ENCODE measurements around the gene SGSH. TPM values are rescaled to one million over a fixed set of nuclear protein-coding genes. Genes with fewer than 3 reads are reported as not detected.

SGSH gene
- total and polyA plus RNA-seq, 2 experiments from 2014 or later, result 16.0 to 59.6 TPM

DNA sequence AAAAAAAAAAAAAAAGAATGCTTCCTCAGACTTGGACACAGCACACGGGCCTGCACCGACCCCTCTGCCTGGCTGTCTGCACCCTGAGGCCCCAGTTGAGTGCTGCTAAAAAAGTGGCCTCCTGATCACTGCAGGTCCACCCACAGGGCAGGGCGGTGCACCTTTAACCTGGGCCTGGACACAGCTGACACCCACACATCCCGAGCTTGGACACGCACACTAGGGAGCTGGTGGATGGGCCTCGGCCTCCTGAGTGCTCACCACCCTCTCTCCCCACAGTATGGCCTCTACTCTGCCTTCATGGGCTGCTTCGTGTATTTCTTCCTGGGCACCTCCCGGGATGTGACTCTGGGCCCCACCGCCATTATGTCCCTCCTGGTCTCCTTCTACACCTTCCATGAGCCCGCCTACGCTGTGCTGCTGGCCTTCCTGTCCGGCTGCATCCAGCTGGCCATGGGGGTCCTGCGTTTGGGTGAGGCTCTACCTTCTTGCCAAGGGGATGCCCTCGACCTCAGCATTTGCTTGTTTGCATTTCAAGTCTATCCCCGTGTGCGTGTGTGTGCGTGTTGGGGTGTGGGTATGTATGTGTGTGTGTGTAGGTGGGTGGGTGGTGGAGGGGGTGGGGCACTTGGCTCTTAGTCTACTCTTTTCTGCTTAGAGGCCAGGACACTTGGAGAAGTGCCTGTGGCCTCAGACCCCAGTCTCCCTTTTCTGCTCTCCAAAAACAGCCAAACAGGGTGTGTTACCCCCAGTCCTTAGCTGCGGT, 2.4 kb upstream of the SGSH start:
- H3K4me2 ChIP-seq, result no peak overlapping the region
- no peak overlapping the region for H2AFZ ChIP-seq
- H3K27ac ChIP-seq, result no peak overlapping the region
- DNase-seq (ENCODE audit: low spot score), result no peak
- no peaks in the 10 kb centered on the region for H3K9me3 ChIP-seq (ENCODE audit: low read depth)
- TF ChIP-seq, protein P1, sequence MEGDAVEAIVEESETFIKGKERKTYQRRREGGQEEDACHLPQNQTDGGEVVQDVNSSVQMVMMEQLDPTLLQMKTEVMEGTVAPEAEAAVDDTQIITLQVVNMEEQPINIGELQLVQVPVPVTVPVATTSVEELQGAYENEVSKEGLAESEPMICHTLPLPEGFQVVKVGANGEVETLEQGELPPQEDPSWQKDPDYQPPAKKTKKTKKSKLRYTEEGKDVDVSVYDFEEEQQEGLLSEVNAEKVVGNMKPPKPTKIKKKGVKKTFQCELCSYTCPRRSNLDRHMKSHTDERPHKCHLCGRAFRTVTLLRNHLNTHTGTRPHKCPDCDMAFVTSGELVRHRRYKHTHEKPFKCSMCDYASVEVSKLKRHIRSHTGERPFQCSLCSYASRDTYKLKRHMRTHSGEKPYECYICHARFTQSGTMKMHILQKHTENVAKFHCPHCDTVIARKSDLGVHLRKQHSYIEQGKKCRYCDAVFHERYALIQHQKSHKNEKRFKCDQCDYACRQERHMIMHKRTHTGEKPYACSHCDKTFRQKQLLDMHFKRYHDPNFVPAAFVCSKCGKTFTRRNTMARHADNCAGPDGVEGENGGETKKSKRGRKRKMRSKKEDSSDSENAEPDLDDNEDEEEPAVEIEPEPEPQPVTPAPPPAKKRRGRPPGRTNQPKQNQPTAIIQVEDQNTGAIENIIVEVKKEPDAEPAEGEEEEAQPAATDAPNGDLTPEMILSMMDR (IDR thresholded peaks at IDR 0.05; ENCODE audit: poor library complexity), result no peak
- TF ChIP-seq EZH2 (IDR thresholded peaks at IDR 0.05; ENCODE audit: borderline replicate concordance), result no peak
- TF ChIP-seq EZH2phosphoT487 (IDR thresholded peaks at IDR 0.05; ENCODE audit: low read depth, severe bottlenecking, unreplicated experiment), result no peak
- H4K20me1 ChIP-seq (ENCODE audit: insufficient read depth, poor library complexity, severe bottlenecking), result no peaks in the 10 kb centered on the region
- H3K4me3 ChIP-seq, result no peak overlapping the region
- H3K27me3 ChIP-seq, result no peaks in the 10 kb centered on the region
- H3K9me2 ChIP-seq (replicated peaks; ENCODE audit: insufficient read depth), result no peaks in the 10 kb centered on the region
- no peaks in the 10 kb centered on the region for H3K36me3 ChIP-seq (replicated peaks; ENCODE audit: insufficient read depth, low read depth)
- H3K79me2 ChIP-seq, result peaks cover 32% of the 10 kb centered on the region
- 96% methylated on average over 18 of the region's 18 CpGs for WGBS (ENCODE audit: low lambda C conversion rate, missing lambda C conversion rate)
- peaks cover 16% of the 10 kb centered on the region for H3K4me1 ChIP-seq (ENCODE audit: insufficient read depth)

DNA sequence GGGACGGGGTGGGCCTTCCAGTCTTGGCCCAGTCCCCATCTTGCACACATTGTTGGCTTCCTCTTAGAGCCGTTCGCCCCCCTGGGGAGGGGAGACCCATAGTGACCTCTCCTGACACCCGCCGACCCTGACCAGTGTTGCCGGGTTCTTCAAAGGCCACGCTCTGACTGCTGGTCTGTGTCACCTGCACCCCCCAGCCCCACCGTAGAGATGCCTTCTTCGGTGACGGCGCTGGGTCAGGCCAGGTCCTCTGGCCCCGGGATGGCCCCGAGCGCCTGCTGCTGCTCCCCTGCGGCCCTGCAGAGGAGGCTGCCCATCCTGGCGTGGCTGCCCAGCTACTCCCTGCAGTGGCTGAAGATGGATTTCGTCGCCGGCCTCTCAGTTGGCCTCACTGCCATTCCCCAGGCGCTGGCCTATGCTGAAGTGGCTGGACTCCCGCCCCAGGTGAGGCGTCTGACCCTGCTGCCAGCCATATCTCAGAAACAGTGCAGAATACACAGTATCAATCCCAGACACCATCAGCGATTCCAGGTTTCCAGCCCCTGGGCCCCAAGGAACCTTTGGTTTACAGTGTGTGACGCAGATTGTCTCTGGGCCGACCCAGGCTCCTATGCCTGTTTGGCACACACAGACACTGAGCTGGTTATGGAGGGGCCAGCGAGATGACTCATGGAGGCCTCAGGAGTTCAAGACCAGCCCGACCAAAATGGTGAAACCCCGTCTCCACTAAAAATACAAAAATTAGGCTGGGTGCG, 1.4 kb upstream of the SGSH start:
- Histone ChIP-seq H3K4me2 (peak overlapping the region; percentile 96), H3K4me3 (peak overlapping the region; percentile 75), H3K79me2 (peaks cover 32% of the 10 kb centered on the region), H3K27ac (peak overlapping the region; percentile 88), H2AFZ (no peak overlapping the region), H3K9me2 (replicated peaks; ENCODE audit: insufficient read depth) (no peaks in the 10 kb centered on the region), H4K20me1 (ENCODE audit: insufficient read depth, poor library complexity, severe bottlenecking) (no peaks in the 10 kb centered on the region), H3K4me1 (ENCODE audit: insufficient read depth) (peaks cover 16% of the 10 kb centered on the region), H3K27me3 (no peaks in the 10 kb centered on the region), H3K9me3 (ENCODE audit: low read depth) (no peaks in the 10 kb centered on the region), H3K36me3 (replicated peaks; ENCODE audit: insufficient read depth, low read depth) (no peaks in the 10 kb centered on the region)
- WGBS (ENCODE audit: low lambda C conversion rate, missing lambda C conversion rate), result 82% methylated on average over 27 of the region's 29 CpGs
- TF ChIP-seq EZH2phosphoT487 (IDR thresholded peaks at IDR 0.05; ENCODE audit: low read depth, severe bottlenecking, unreplicated experiment), result no peak
- TF ChIP-seq EZH2 (IDR thresholded peaks at IDR 0.05; ENCODE audit: borderline replicate concordance), result no peak
- TF ChIP-seq, protein P1 (IDR thresholded peaks at IDR 0.05; ENCODE audit: poor library complexity), result no peak
- no peak for DNase-seq (ENCODE audit: low spot score)

DNA sequence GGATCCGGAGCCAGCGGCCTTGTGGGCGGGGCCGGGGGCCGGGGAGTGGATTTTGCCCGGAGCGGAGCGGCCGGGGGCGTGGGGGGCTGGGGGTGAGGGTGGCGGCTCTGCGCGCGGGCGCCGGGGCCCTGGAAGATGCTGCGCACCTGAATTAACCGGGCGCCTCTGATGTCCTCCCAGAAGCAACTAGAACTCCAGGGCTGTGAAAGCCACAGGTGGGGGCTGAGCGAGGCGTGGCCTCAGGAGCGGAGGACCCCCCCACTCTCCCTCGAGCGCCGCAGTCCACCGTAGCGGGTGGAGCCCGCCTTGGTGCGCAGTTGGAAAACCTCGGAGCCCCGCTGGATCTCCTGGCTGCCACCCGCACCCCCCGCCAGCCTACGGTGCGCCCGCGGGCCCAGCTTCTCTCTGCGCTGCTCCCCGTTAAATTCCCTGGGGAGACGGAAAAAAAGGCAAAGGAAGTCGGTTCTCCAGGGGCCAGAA, 643 bp upstream of the SGSH start:
- peak overlapping the region; percentile 88 for H3K27ac ChIP-seq
- H3K4me3 ChIP-seq, result peak overlapping the region; percentile 75
- TF ChIP-seq EZH2 (IDR thresholded peaks at IDR 0.05; ENCODE audit: borderline replicate concordance), result no peak
- H3K4me1 ChIP-seq (ENCODE audit: insufficient read depth), result peaks cover 16% of the 10 kb centered on the region
- no peaks in the 10 kb centered on the region for H4K20me1 ChIP-seq (ENCODE audit: insufficient read depth, poor library complexity, severe bottlenecking)
- peak overlapping the region; percentile 96 for H3K4me2 ChIP-seq
- H3K79me2 ChIP-seq, result peaks cover 32% of the 10 kb centered on the region
- under 1% methylated on average over 16 of the region's 41 CpGs for WGBS (ENCODE audit: low lambda C conversion rate, missing lambda C conversion rate)
- peak overlapping the region; percentile 74 for H2AFZ ChIP-seq
- no peaks in the 10 kb centered on the region for H3K27me3 ChIP-seq
- peak; percentile 62 for DNase-seq (ENCODE audit: low spot score)
- H3K36me3 ChIP-seq (replicated peaks; ENCODE audit: insufficient read depth, low read depth), result no peaks in the 10 kb centered on the region
- no peaks in the 10 kb centered on the region for H3K9me3 ChIP-seq (ENCODE audit: low read depth)
- H3K9me2 ChIP-seq (replicated peaks; ENCODE audit: insufficient read depth), result no peaks in the 10 kb centered on the region

DNA sequence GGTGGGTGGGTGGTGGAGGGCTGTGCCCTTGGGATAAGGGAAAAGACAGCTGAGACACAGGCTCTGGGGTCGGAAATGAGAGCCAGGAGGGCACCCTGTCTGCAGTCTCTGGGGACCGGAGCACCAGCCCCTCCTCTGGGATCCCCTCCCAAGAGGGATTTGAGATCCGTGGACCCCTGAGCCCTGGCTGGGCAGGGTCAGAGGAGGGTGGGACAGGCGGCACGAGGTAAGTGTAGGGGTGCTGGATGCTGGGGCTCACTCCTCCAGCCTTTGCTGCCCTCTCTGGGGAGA, 425 bp downstream of the SGSH start:
- Histone ChIP-seq H3K27ac (peak overlapping the region; percentile 88), H3K9me2 (replicated peaks; ENCODE audit: insufficient read depth) (no peaks in the 10 kb centered on the region), H3K36me3 (replicated peaks; ENCODE audit: insufficient read depth, low read depth) (no peaks in the 10 kb centered on the region), H4K20me1 (ENCODE audit: insufficient read depth, poor library complexity, severe bottlenecking) (no peaks in the 10 kb centered on the region), H3K79me2 (peaks cover 32% of the 10 kb centered on the region), H3K27me3 (no peaks in the 10 kb centered on the region), H3K4me3 (peak overlapping the region; percentile 75), H2AFZ (peak overlapping the region; percentile 74), H3K4me2 (peak overlapping the region; percentile 96), H3K4me1 (ENCODE audit: insufficient read depth) (peaks cover 16% of the 10 kb centered on the region), H3K9me3 (ENCODE audit: low read depth) (no peaks in the 10 kb centered on the region)
- 0% methylated on average over 4 of the region's 5 CpGs for WGBS (ENCODE audit: low lambda C conversion rate, missing lambda C conversion rate)
- DNase-seq (ENCODE audit: low spot score), result no peak
- TF ChIP-seq EZH2 (IDR thresholded peaks at IDR 0.05; ENCODE audit: borderline replicate concordance) (no peak), EZH2phosphoT487 (IDR thresholded peaks at IDR 0.05; ENCODE audit: low read depth, severe bottlenecking, unreplicated experiment) (no peak)
- TF ChIP-seq, protein P1 (IDR thresholded peaks at IDR 0.05; ENCODE audit: poor library complexity), result no peak

Data from hepatocyte (in vitro differentiated cells).